Measurements from ENCODE around the gene ATXN1.

Gene ATXN1

DNA sequence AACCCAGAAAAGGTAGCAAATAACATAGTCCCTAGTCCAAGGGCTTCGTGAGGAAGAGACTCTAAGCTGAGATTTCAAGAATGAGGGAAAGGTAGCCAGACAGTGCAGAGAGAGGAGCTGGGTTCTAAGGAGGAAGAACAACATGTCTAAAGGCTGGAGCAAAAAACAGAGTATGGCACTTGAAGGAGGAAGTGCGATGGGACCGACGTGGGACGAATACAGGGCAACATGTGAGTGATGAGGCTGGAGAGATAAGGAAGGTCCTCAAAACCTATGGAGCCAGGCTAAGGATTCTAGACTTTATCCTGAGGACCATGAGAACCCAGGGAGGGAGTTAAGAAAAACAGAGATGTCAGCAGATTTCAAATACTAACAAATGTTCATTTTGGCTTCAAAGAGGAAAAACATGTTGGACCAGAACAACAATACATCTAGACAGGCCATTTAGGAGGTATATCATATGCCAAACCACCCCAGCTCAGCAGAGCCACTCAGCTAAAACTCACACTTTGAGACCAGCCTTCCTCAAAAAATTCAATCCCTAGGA, 17.5 kb downstream of the ATXN1 start:
- DNase-seq (ENCODE audit: low read depth, low spot score) = no peak

DNA sequence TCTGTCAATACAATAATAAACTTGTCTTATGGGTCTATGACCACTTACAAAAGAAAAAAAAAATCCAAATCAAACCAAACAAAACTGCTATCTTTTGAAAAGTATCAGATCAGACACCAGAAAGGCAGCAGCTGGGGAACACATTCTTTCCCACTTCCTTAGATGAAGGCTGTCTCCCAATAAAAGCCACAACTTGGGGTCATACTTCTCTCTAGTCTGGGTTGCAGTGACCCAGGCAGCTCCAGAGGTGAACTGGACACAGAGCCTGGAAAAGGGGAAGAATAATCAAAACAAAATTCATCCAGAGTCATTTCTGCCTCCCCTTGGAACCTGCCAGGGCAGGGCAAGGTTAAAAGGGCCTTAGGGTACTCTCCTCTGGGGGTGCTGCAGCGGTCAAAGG, 19.1 kb downstream of the ATXN1 start:
- DNase-seq (ENCODE audit: low read depth, low spot score) = no peak

GRCh38 chr6:16741112-16742016, 19.9 kb downstream of the ATXN1 start:
- DNase-seq (ENCODE audit: low read depth, low spot score) = no peak

DNA sequence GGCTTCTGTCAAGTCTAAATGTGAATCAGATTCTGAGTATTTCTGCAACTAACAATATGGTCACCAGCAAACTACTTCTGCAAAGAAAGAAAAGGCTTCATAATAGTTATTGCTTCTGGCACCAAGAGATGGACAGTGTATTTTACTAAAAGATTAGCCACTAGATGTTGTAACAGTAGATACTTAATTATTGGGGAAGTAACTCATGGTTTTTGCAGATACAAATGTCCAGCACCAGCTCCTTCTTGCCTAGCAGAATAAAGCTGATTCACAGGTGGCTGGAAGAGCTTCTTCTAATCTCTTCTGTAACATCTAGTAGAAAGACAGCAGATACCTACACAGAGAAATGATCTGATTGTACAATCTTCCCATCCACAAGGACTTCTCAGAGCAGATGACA, 21.2 kb downstream of the ATXN1 start:
- DNase-seq (ENCODE audit: low read depth, low spot score) = no peak

GRCh38 chr6:16739329-16739801, 21.9 kb downstream of the ATXN1 start:
- DNase-seq (ENCODE audit: low read depth, low spot score) = no peak

- DNase-seq (ENCODE audit: low read depth, low spot score) = no peak
These were observed 23.3 kb downstream of the ATXN1 start for GRCh38 chr6:16737925-16738324.

DNA sequence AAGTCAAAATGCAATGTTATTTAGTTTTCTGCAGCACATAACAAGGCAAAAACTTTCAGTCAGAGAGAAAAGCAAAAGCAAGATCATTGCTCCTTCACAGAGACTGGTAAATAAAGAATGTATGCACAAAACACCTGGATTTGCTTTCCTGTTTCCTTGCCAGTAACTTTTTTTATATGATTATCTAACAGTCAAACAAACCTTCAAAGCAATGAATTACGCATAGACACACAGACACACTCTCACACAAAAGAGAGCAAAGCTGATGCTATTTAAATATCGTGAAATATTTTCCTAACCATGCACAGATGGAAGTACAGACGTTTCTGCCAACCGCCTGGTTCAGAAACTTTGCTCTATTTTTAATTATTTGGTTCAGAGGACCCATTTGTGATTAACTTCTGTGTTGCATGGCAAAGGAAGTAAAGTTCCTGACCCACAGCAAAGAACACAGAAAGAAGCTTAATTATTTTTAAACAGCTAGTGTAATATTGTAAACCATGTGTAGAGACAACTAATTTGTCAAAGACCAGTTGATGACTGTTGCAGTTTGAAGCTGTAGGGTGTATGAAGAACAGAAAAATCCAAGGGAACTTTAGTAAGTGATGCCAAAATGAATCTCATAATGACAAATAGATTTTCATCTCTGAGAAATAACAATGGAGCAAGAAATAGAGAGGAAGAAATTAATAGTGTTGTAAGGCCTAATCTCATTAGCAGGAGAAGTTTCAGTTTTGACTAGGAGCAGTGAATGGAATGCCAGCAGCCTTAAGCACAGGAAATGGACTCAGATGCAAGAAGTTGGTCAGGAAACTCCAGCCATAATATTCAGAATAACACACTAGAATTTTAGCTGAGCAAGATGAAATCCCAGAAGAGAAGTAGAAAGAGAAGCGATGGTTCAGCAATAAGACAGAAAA, 24.1 kb downstream of the ATXN1 start:
- no peak for DNase-seq (ENCODE audit: low read depth, low spot score)

- no peak for DNase-seq (ENCODE audit: low read depth, low spot score)
These were observed 26.2 kb downstream of the ATXN1 start for GRCh38 chr6:16735014-16735413.

GRCh38 chr6:16733085-16733484, 28.2 kb downstream of the ATXN1 start:
- DNase-seq (ENCODE audit: low read depth, low spot score) = no peak

DNA sequence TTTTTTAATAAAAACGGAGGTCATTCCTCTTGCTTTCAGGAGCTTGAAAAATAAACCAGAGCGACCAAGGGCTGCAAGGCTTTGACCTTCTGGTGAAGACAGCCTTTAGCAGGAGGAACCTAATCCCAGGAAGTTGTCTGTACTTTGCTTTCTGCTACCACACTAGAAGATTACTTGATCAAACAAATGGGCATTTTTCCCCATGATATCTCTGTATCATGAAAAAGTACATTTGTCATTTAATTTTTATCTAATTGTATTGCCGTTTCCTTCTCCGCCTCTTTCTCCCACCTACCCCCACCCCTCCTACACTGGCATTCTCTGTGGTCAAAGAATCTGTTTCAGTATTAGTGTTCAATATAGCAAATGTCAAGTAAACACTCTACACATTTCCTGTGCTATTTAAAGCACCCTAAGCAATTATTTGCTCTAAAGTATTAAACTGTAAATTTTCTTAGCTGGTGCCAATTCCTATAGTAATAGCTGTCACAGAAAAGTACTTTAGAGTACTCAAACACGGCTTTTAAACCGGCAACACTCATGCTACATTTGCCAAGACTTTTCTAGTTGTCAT, 29.7 kb downstream of the ATXN1 start:
- DNase-seq (ENCODE audit: low read depth, low spot score) = no peak

- DNase-seq (ENCODE audit: low read depth, low spot score) = no peak
These were observed 30.4 kb downstream of the ATXN1 start for GRCh38 chr6:16730738-16731477.

DNA sequence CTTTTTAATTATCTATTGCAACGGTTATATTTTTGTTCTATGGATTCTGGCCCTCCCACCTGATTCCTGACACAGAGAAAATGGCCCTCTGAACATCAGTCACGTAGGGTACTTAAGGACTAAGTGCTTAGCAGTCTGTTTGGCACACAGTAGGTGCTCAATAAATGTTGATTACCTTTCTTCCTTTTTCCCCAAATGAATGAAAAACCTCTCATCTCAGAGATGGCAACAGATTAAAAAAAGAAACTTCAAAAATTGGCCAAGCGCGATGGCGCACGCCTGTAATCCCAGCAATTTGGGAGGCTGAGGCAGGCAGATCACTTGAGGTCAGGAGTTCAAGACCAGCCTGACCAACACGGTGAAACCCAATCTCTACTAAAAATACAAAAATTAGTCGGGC, 31.5 kb downstream of the ATXN1 start:
- DNase-seq (ENCODE audit: low read depth, low spot score) = no peak

DNA sequence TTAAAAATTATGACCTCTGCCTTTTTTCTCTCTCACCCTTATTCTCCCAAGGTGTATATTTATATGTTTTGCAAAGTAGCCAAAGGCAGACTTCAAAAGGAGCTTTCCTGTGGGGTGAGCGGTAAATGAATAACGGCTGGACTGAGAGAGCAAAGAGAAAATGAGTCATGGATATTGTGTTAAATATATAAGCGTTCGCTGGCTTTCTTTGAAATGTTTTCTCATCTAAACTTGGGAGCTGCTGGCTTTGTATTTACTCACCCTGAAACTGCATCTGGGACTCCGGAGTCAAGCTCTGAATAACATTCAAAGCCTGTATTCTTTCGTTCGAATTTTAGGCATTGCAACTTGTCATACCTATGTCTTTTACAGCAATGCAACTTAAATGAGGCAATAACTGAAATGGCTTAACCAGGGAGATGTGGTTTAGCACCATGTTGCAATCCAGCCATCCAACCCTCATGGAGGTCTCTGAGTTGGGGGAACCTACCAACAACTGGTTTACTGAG, 32.0 kb downstream of the ATXN1 start:
- DNase-seq (ENCODE audit: low read depth, low spot score) = no peak

- DNase-seq (ENCODE audit: low read depth, low spot score) = no peak
These were observed 32.6 kb downstream of the ATXN1 start for GRCh38 chr6:16728513-16729182.

DNA sequence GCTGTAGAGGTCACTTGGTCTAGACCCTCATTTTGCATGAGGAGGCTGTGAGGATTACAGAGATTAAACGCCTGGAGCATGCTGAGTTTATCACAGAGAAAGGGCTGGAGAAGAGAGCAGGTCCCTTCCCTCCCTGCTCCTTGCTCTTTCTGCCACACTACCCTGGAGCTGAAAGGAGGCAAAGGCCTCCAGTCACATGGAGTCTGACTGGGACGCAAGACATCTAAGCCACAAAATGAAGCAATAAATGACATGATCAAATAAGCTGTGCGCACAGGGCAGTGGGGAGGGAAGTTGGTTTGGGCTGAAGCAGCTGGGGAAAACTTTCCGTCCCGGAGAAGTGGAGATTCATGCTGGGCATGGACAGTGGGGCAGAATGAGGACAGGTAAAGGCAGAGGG, 33.3 kb downstream of the ATXN1 start:
- no peak for DNase-seq (ENCODE audit: low read depth, low spot score)

DNA sequence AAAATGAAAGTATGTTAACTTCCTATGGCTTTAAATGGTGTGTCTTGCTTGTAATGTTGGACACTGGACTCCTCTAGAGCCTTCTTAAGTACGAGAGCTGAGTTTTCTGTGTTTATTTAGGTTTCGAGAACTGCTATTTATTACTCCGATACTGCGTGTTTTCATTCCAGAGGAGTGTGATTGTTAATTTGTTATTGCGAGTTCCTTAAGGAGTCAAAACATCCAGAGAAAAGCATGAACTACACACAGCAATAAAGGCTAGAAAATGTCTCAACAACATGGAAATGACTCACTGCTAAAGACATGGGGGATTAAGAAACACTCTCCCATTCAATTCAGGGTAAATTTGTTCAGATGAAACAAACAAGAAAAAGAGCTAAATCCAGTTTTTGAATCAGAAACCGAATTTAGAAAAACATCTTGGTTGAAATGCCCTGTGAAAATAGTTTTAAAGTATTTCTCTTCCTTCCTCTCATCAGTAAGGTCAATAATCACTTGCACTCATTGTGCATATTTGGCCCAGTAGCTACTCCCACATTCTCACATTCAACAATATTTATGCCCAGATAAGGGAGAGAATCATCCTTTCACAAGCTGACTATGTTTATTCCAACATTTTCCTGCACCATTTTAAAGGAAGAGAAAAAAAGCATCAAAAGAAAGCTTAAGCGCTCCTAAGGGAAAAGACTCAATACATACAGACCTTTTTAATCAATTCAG, 36.0 kb downstream of the ATXN1 start:
- DNase-seq (ENCODE audit: low read depth, low spot score) = no peak

DNA sequence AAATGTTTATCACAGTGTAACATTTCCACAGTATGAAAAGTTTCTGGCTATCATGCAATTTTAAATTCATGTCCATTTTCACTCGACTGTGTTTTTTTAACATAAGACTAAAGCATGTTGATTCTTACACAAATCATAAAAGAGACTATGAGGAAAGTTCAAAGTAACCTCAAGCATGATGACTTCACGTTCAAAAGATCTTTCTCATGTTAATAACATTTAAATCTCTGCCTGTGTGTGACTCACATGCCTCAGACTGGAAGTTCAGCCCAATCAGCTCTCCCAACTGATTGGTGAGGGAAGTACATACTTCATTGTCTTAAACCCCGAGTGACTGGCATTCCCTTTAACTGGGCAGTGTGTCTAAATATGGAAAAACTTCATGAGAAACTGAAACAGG, 37.4 kb downstream of the ATXN1 start:
- no peak for DNase-seq (ENCODE audit: low read depth, low spot score)

- DNase-seq (ENCODE audit: low read depth, low spot score) = no peak
These were observed 37.9 kb downstream of the ATXN1 start for GRCh38 chr6:16723402-16723801.

GRCh38 chr6:16722630-16723029, 38.6 kb downstream of the ATXN1 start:
- DNase-seq (ENCODE audit: low read depth, low spot score) = no peak

GRCh38 chr6:16721977-16722376, 39.3 kb downstream of the ATXN1 start:
- DNase-seq (ENCODE audit: low read depth, low spot score) = no peak

Measured in smooth muscle cell of the brain vasculature (primary cell).